Naive B cell (primary cell): ENCODE data around the gene MUC4. TPM values are rescaled to one million over a fixed set of nuclear protein-coding genes. Genes with fewer than 3 reads are reported as not detected.
A peak's percentile ranks its signal among the peaks of the same experiment; 100 is the strongest.
"Not testable (repeated sequence)": the region's sequence is repeated elsewhere in the genome, so short reads cannot be mapped to it uniquely, and the experiment has no call there.

Experiments
- ATAC-seq, 2 donors: fragments of 150-1000 bp; cut with Tn5 transposase; 2 replicates each; pipeline ENCODE4 v1.10.0; 2021; ENCODE audit warnings: low read depth in 2 of 2, mild to moderate bottlenecking in 2 of 2, moderate library complexity in 2 of 2
- DNase-seq: peaks from one replicate; pipeline ENCODE4 v3.0.0; 2022
- H3K27ac Mint-ChIP-seq, 6 donors: one replicate each; pipeline ENCODE4 v1.8.0; 2020 to 2022; ENCODE audit warnings: mild to moderate bottlenecking in 6 of 6, mixed read lengths in 6 of 6, moderate library complexity in 5 of 6, inconsistent platforms in 2 of 6
- H3K27me3 Mint-ChIP-seq, 3 donors: one replicate each; pipeline ENCODE4 v1.8.0; 2021 to 2022; ENCODE audit warnings: mixed read lengths in 3 of 3, mild to moderate bottlenecking in 1 of 3
- H3K36me3 Mint-ChIP-seq, 2 donors: one replicate each; pipeline ENCODE4 v1.8.0; 2020 to 2022; ENCODE audit warnings: mixed read lengths in 2 of 2, inconsistent platforms in 1 of 2, mild to moderate bottlenecking in 1 of 2
- H3K4me1 Mint-ChIP-seq, 3 donors: one replicate each; pipeline ENCODE4 v1.8.0; 2020 to 2022; ENCODE audit warnings: mixed read lengths in 3 of 3, inconsistent platforms in 1 of 3, mild to moderate bottlenecking in 1 of 3, moderate library complexity in 1 of 3
- H3K4me3 Mint-ChIP-seq, 8 donors: one replicate each; pipeline ENCODE4 v1.8.0; 2020 to 2022; ENCODE audit warnings: mild to moderate bottlenecking in 8 of 8, mixed read lengths in 8 of 8, moderate library complexity in 8 of 8, inconsistent platforms in 2 of 8
- H3K9me3 Mint-ChIP-seq, 7 donors: one replicate each; pipeline ENCODE4 v1.8.0; 2020 to 2022; ENCODE audit warnings: mixed read lengths in 7 of 7, mild to moderate bottlenecking in 5 of 7, inconsistent platforms in 2 of 7, moderate library complexity in 1 of 7
- polyA plus RNA-seq, 6 donors: library from polyadenylated mRNA; unstranded; fragments of 300-500 nt; fragmentation: Illumina TruSeq; gene quantifications; one replicate each; pipeline ENCODE4 v1.2.3, GENCODE V29; 2021; ENCODE audit warnings: low read depth in 6 of 6

The MUC4 gene
- polyA plus RNA-seq, 6 donors from 2014 or later: 0.03 to 0.19 (median 0.07) TPM; not detected in 1

- H3K27ac Mint-ChIP-seq: no peak overlapping the region
Observed at GRCh38 chr3:195755391-195755790, 56.3 kb downstream of the MUC4 start.

GRCh38 chr3:195754906-195755305 is 56.8 kb downstream of the MUC4 start:
- DNase-seq (no peak), ATAC-seq (no peak)
- Mint-ChIP-seq H3K36me3 (no peaks in the 10 kb centered on the region), H3K27me3 (peaks cover 27 to 53% (median 53%) of the 10 kb centered on the region in 3 donors), H3K9me3 (no peaks in the 10 kb centered on the region), H3K4me1 (peaks cover 0 to 4% (median 2%) of the 10 kb centered on the region in 3 donors), H3K27ac (no peak overlapping the region), H3K4me3 (peak overlapping the region in 1 of 8 donors; percentile 48)

More at GRCh38 chr3:195755391-195755790, 56.3 kb downstream of the MUC4 start:
- DNase-seq (no peak), ATAC-seq (no peak)
- Mint-ChIP-seq H3K27me3 (peaks cover 31 to 58% (median 58%) of the 10 kb centered on the region in 3 donors), H3K4me1 (peaks cover 0 to 4% (median 2%) of the 10 kb centered on the region in 3 donors), H3K4me3 (no peak overlapping the region), H3K36me3 (no peaks in the 10 kb centered on the region), H3K9me3 (no peaks in the 10 kb centered on the region)

GRCh38 chr3:195754141-195754540 is 57.6 kb downstream of the MUC4 start:
- no peak overlapping the region for H3K4me3 Mint-ChIP-seq
- H3K9me3 Mint-ChIP-seq: no peaks in the 10 kb centered on the region
- peaks cover 0 to 4% (median 2%) of the 10 kb centered on the region in 3 donors for H3K4me1 Mint-ChIP-seq
- no peak overlapping the region for H3K27ac Mint-ChIP-seq
- DNase-seq: no peak
- no peaks in the 10 kb centered on the region for H3K36me3 Mint-ChIP-seq
- ATAC-seq: no peak
- H3K27me3 Mint-ChIP-seq: peaks cover 20 to 46% (median 45%) of the 10 kb centered on the region in 3 donors

- Mint-ChIP-seq H3K9me3 (no peaks in the 10 kb centered on the region), H3K4me3 (no peak overlapping the region), H3K27ac (no peak overlapping the region), H3K27me3 (peaks cover 15 to 47% (median 44%) of the 10 kb centered on the region in 3 donors), H3K4me1 (peaks cover 4 to 6% (median 6%) of the 10 kb centered on the region in 3 donors), H3K36me3 (no peaks in the 10 kb centered on the region)
- ATAC-seq: no peak
- no peak for DNase-seq
Observed at GRCh38 chr3:195753581-195753980, 58.1 kb downstream of the MUC4 start.

GRCh38 chr3:195752546-195753331 is 59.0 kb downstream of the MUC4 start:
- H3K4me1 Mint-ChIP-seq: peaks cover 7 to 13% (median 10%) of the 10 kb centered on the region in 3 donors
- H3K27ac Mint-ChIP-seq: no peak overlapping the region
- H3K36me3 Mint-ChIP-seq: no peaks in the 10 kb centered on the region
- no peak for ATAC-seq
- H3K4me3 Mint-ChIP-seq: no peak overlapping the region
- no peaks in the 10 kb centered on the region for H3K9me3 Mint-ChIP-seq
- no peak for DNase-seq
- peaks cover 9 to 45% (median 41%) of the 10 kb centered on the region in 3 donors for H3K27me3 Mint-ChIP-seq

- peaks cover 9 to 16% (median 13%) of the 10 kb centered on the region in 3 donors for H3K4me1 Mint-ChIP-seq
- peaks cover 7 to 38% (median 36%) of the 10 kb centered on the region in 3 donors for H3K27me3 Mint-ChIP-seq
- peaks cover 0 to 3% (median 0%) of the 10 kb centered on the region in 7 donors for H3K9me3 Mint-ChIP-seq
- ATAC-seq (no peak), DNase-seq (no peak)
- H3K27ac Mint-ChIP-seq: no peak overlapping the region
- H3K36me3 Mint-ChIP-seq: no peaks in the 10 kb centered on the region
- H3K4me3 Mint-ChIP-seq: no peak overlapping the region
Observed at GRCh38 chr3:195752066-195752465, 59.7 kb downstream of the MUC4 start.

GRCh38 chr3:195751560-195751959 is 60.2 kb downstream of the MUC4 start:
- no peak overlapping the region for H3K27ac Mint-ChIP-seq
- H3K36me3 Mint-ChIP-seq: no peaks in the 10 kb centered on the region
- ATAC-seq (no peak), DNase-seq (no peak)
- H3K4me1 Mint-ChIP-seq: peaks cover 10 to 21% (median 16%) of the 10 kb centered on the region in 3 donors
- peaks cover 2 to 34% (median 33%) of the 10 kb centered on the region in 3 donors for H3K27me3 Mint-ChIP-seq
- H3K4me3 Mint-ChIP-seq: no peak overlapping the region
- H3K9me3 Mint-ChIP-seq: peaks cover 0 to 4% (median 0%) of the 10 kb centered on the region in 7 donors

- Mint-ChIP-seq H3K4me1 (peaks cover 10 to 21% (median 17%) of the 10 kb centered on the region in 3 donors), H3K36me3 (no peaks in the 10 kb centered on the region), H3K27me3 (peaks cover 0 to 35% (median 31%) of the 10 kb centered on the region in 3 donors), H3K27ac (no peak overlapping the region), H3K4me3 (no peak overlapping the region), H3K9me3 (peaks cover 0 to 4% (median 0%) of the 10 kb centered on the region in 7 donors)
- DNase-seq (no peak), ATAC-seq (no peak)
Observed at GRCh38 chr3:195750797-195751520, 60.8 kb downstream of the MUC4 start.

- H3K9me3 Mint-ChIP-seq, H3K27ac Mint-ChIP-seq, H3K4me3 Mint-ChIP-seq, H3K36me3 Mint-ChIP-seq, ATAC-seq, DNase-seq: not testable (repeated sequence)
- peaks cover 0 to 21% (median 17%) of the 10 kb centered on the region in 3 donors for H3K27me3 Mint-ChIP-seq
- H3K4me1 Mint-ChIP-seq: peaks cover 6 to 21% (median 21%) of the 10 kb centered on the region in 3 donors
Observed at GRCh38 chr3:195749101-195749500, 62.6 kb downstream of the MUC4 start.

GRCh38 chr3:195748661-195749060 is 63.1 kb downstream of the MUC4 start:
- no peak for ATAC-seq
- peaks cover 0 to 21% (median 19%) of the 10 kb centered on the region in 3 donors for H3K27me3 Mint-ChIP-seq
- peaks cover 0 to 4% (median 0%) of the 10 kb centered on the region in 7 donors for H3K9me3 Mint-ChIP-seq
- peak overlapping the region in 3 of 8 donors; percentile 10 to 45 (median 25) for H3K4me3 Mint-ChIP-seq
- no peaks in the 10 kb centered on the region for H3K36me3 Mint-ChIP-seq
- DNase-seq: no peak
- peaks cover 6 to 21% (median 21%) of the 10 kb centered on the region in 3 donors for H3K4me1 Mint-ChIP-seq
- peak overlapping the region in 1 of 6 donors; percentile 82 for H3K27ac Mint-ChIP-seq

GRCh38 chr3:195746751-195747150 is 65.0 kb downstream of the MUC4 start:
- no peak for DNase-seq
- Mint-ChIP-seq H3K36me3 (no peaks in the 10 kb centered on the region), H3K4me3 (peak overlapping the region in 3 of 8 donors; percentile 17 to 57 (median 27)), H3K27ac (peak overlapping the region in 2 of 6 donors; percentile 7 to 63), H3K4me1 (peaks cover 6 to 21% (median 21%) of the 10 kb centered on the region in 3 donors), H3K9me3 (peaks cover 0 to 4% (median 0%) of the 10 kb centered on the region in 7 donors), H3K27me3 (peaks cover 0 to 24% (median 19%) of the 10 kb centered on the region in 3 donors)
- ATAC-seq: no peak

GRCh38 chr3:195746346-195746745 is 65.4 kb downstream of the MUC4 start:
- Mint-ChIP-seq H3K27me3 (peaks cover 0 to 24% (median 19%) of the 10 kb centered on the region in 3 donors), H3K36me3 (no peaks in the 10 kb centered on the region), H3K4me1 (peaks cover 6 to 21% (median 21%) of the 10 kb centered on the region in 3 donors), H3K9me3 (peaks cover 0 to 4% (median 0%) of the 10 kb centered on the region in 7 donors), H3K4me3 (peak overlapping the region in 2 of 8 donors; percentile 50 to 53), H3K27ac (peak overlapping the region in 2 of 6 donors; percentile 25 to 27)
- ATAC-seq (no peak), DNase-seq (no peak)

GRCh38 chr3:195744437-195744836 is 67.3 kb downstream of the MUC4 start:
- H3K27me3 Mint-ChIP-seq: peaks cover 0 to 24% (median 19%) of the 10 kb centered on the region in 3 donors
- no peaks in the 10 kb centered on the region for H3K36me3 Mint-ChIP-seq
- ATAC-seq (no peak), DNase-seq (no peak)
- no peak overlapping the region for H3K4me3 Mint-ChIP-seq
- H3K9me3 Mint-ChIP-seq: peaks cover 0 to 4% (median 0%) of the 10 kb centered on the region in 7 donors
- H3K27ac Mint-ChIP-seq: no peak overlapping the region
- peaks cover 6 to 21% (median 21%) of the 10 kb centered on the region in 3 donors for H3K4me1 Mint-ChIP-seq
